ENCODE data around the gene XYLB.
"Not testable (repeated sequence)": the region's sequence is repeated elsewhere in the genome, so short reads cannot be mapped to it uniquely, and the experiment has no call there.

The XYLB gene

DNA sequence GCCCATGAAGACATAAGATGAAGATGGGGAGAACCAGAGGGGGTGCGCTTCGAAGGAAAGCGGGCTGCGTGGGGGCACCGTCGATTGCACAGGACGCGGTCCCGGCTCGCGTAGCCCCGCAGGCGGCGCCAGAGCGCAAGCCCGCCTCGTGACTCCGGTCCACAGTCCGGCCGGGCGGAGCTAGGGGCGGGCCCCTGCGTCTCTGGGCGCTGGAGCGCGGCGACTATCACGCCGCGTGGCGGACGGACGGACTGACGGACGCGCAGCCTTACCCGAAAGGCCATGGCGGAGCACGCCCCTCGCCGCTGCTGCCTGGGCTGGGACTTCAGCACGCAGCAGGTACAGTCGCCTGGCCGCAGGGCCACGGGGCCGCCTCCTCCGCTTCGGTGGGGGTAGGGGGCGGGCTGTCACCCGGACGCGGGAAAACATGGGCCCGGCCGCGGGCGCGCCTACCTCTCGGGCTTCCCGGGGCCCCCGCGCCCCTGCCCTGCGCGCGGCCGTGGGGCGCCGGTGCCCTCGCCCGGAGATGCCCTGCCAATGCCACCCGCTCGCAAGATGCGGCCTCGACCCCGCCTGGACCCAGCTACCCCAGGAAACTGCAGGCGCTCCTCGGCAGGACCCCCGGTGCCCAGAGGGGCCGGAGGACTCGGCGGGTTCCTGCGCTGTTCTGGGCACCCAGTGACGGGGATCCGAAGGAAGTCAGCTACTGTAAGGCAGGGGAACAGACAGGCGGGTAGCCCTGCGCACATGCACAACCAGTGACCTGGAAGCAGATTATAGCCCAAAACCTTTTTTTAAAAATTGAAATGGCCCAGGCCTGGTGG lies at the start of gene XYLB:
Gene XYLB, plus strand, starts transcription at position 199 of the 824 bp plus-strand sequence. Its CDS starts 84 bp downstream, at position 283.
- DNase-seq (ENCODE audit: low spot score) = peak; percentile 73

DNA sequence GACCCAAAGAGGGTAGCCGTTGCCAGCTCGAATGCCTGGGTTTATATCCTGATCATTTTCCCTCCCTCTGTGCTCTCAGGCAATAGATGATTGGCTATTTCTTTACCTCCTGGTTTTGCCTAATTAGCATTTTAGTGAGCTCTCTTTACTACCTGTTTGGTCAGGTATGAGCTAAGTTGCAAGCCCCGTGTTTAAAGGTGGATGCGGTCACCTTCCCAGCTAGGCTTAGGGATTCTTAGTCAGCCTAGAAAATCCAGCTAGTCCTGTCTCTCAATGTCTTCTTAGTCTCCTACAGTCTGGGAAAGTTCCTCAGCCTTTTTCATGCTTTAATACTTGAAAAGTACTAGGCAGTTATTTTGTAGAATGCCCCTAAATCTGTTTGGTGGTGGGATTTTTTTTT lies 49.5 kb upstream of the XYLB start:
- DNase-seq (ENCODE audit: low spot score) = not testable (repeated sequence)

DNA sequence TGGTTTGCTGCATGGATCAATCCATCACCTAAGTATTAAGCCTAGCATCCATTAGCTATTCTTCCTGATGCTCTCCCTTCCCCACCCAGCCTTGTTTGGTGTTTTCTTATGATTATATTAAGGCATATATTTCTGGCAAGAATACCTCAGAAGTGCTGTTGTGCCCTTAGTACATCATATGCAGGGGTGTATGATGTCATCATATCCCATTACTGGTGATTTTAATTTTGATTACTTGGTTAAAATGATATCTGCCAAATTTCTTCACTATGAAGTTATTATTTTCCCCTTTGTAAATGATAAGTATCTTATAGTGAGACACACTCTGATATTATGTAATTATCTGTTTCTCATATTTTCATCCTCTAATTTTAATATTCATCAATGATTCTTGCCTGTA lies 49.0 kb upstream of the XYLB start:
- no peak for DNase-seq (ENCODE audit: low spot score)

DNA sequence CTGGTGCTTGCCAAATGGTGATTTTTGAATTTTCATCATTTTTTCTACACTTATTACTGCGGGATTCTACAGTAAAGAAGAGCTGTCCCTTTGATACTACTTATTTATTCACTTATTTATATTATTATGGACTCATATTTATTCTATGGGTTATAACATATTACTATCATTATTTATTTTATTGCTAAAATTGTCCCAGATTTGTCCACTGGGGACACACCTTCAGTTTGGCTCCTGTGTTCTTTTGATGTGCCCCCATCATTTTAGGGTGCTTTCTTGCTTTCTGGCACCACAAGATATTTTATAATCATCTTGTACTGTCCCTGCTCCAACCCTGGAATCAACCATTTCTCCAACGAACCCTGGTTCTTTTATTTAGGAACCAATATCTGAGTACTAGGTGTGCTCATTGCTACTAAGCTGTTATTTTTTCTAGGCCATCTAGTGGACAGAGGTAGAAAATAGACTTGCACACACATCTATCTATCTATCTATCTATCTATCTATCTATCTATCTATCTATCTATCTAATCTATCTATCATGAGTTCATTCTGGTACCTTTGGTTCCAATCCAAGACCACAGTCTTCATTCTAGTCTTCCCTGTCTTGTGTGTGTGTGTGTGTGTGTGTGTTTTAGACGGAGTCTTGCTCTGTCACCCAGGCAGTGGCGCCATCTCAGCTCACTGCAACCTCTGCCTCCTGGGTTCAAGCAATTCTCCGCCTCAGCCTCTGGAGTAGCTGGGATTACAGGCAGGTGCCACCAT lies 48.5 kb upstream of the XYLB start:
- no peak for DNase-seq (ENCODE audit: low spot score)

DNA sequence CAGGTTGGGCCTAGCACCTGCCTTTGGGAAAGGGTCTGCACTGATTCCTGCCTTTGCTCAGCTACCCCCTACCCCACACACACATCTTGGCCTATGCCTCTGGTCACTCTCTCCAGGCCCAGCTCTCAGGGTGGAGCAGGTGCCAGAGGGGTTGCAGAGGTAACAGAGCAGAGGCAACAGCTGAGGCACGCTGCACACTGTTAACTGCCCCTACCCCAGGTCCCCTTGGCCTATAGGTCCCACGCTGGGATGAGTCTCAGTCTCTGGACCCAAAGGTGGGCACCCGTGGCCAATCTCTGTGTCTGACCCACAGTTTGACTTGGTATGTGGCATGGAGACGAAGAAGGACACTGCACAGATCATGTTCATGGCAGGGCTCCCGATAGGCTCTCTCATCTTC lies 39.6 kb upstream of the XYLB start:
- DNase-seq (ENCODE audit: low spot score) = no peak

DNA sequence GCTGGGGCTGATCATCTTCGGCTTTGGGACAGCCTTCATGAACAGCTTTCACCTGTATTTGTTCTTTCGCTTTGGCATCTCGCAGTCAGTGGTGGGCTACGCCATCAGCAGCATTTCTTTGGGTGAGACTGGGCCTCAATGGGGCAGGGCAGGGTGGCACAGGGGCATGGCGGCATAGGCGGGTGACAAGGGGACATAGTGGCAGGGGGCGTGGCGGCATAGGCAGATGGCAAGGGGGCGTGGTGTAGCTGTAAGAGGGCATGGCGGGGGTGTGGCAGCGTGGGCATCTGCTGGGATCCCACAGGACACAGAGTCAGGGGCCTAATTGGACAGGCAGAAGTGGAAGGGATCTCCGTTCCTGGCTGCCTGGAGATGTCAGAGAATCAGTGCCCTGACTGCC lies 39.0 kb upstream of the XYLB start:
- DNase-seq (ENCODE audit: low spot score) = no peak

DNA sequence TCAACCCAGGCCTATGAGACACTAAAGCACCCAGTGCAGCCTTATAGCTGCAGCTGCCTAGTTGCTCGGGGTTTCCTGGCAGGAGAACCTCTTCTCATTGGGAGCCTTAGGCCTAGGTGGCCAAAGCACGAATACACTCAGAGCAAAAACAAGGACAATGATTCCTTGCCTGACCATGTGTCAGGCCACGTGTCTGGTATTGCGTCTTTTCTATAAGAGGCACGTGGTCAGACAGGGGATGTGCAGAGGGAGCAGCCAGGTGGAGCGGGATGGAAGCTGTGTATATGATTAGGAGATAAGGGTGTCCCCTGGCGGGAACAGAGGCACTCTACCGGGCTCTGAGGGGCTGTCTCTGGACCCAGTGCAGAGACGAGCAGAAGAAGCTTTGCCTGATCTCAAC lies 38.1 kb upstream of the XYLB start:
- DNase-seq (ENCODE audit: low spot score) = no peak

DNA sequence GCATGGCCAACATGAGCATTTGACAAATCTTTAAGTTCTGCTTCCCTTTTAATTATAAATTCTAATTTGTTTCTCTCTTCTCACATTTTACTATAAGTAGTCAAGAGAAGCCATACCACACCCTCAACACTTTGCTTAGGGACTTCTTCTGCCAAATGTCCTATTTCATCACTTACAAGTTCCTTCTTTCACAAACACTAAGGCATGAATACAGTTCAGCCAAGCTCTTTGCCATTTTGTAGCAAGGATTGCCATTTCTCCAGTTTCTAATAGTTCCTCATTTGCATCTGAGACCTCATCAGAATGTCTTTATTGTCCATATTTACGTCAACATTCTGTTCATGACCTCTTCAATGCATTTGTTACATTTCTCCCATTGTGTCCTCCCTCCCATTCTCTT lies 35.1 kb upstream of the XYLB start:
- DNase-seq (ENCODE audit: low spot score) = no peak

DNA sequence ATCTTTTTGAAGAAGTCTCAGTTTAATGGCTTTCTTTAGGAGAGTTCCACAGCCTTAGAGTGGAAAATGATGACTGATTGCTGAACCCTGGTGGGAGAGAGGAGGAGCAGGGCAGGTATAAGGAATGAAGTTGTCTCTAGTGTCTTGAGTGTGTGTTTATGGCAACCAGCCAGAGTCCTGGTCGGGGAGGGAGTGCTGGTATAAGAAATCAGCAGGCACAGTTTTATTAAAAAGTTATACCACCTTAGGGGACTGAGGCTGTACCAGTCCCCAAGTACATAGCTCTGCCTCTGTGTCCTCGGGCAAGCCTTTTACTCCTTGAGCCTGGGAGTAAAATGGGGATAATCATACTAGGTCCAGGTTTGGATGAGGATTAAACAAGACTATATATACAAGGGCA lies 34.6 kb upstream of the XYLB start:
- no peak for DNase-seq (ENCODE audit: low spot score)

DNA sequence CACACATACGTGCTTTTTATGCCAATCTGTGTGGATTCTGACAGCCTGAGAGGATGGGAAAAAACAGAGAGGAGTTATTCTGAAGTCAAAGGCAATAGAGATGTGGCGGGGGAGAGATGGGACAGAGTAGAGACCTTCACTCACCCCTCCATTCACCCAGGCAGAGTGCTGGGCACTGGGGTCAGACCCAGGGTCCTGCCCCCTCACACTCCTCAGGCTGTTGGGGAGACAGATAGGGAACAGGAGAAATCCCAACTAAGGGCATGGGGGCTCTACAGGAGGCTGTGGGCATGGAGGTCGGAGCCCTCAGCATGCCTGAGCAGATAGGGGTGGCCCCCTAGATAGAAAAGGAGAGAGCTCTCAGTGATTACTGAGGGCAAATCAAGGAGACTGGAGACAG lies 34.2 kb upstream of the XYLB start:
- no peak for DNase-seq (ENCODE audit: low spot score)

DNA sequence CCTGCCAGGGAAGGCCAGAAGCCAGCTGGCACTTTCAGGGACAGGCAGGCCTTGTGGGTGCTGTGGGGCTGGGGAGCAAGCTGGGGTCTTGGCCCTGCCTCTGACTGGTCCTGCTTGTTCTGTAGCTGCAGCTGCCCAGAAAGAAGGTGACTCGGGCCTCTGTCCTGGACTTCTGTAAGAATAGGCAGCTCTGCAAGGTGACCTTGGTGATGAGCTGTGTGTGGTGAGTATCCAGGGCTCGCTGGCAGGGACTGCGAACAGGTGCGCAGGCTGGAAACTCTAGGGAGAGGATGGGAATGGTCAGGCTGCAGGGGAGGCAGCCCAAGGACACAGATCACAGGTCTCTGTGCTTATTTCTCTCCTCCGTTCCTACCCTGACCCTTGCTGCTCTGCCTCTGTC lies 33.3 kb upstream of the XYLB start:
- DNase-seq (ENCODE audit: low spot score) = no peak

DNA sequence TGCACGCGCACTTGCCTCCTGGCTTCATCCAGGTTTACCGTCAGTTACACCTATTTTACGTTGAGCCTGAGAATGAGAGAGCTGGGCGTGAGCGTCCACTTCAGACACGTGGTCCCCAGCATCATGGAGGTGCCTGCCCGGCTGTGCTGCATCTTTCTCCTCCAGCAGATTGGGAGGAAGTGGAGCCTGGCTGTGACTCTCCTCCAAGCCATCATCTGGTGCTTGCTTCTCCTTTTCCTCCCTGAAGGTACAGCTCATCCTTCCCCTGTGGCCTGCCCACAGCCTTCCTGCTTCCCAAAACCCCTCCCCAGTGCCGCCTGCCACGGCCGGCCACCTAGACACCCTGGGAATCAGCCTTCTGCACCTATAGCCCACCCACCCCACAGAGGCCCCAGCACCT lies 32.9 kb upstream of the XYLB start:
- DNase-seq (ENCODE audit: low spot score) = no peak

DNA sequence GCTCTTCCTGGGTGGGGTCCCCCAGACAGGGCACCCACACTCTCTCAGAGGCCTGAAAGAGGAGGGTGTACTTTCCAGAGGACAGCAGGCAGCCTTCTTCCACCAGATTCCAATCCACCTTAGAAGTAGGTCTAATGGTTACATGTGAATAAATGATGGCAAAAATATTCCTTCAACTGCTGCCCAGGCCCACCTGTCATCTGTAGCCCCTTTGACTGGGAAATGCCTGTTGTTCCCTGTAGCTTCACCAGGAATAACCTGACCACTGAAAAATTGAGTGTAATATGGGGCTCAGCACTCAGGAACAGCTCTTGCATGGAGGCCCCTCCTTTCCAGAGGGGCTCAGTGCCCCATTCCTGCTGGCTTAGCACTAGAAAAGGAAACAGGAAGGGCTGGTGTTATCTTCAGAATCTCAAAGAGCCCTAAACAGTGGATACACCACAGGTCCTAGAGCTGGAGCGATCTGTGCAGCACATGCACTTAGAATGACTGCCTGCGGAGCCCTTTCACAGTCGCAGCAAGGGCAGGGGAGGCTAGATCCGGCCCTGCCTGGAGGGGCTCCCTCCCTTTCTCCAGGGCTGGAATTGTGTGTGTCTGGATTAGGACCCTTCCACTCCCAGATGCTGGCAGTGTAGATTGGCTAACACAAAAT lies 32.3 kb upstream of the XYLB start:
- DNase-seq (ENCODE audit: low spot score) = no peak

DNA sequence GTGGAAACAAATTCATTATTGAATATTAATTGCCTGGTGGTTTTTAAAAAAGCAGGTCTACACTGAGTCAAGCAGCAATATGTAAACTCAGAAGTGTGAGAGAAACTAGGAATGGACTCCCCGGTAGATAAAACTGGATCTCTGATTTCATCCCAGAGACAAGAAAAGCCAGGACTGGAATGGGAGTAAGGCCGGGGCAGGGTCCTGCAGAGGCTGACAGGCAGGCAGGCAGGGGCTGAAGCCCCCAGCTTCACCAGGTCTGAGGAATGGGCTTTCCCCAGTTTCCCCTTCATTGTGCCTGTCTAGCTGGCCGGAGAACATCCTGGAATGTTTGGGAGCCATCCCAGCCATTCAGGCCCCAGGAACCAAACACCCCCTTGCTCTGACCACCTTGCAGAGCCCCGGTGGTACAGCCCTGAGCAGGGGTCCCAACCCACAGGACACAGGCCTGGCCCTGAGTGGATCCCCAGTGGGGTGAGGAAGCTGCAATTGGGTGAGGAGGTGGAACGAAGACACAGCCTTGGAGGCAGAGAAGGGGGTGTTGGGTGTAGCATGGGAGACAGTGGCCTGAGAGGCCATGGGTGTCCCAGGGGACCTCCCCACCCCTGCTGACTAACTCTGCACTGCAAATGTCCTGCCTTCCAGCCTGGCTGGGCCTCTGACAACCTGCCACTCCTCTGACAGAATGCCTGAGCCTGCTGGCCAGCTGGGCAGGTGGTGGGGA lies 31.7 kb upstream of the XYLB start:
- DNase-seq (ENCODE audit: low spot score) = no peak

DNA sequence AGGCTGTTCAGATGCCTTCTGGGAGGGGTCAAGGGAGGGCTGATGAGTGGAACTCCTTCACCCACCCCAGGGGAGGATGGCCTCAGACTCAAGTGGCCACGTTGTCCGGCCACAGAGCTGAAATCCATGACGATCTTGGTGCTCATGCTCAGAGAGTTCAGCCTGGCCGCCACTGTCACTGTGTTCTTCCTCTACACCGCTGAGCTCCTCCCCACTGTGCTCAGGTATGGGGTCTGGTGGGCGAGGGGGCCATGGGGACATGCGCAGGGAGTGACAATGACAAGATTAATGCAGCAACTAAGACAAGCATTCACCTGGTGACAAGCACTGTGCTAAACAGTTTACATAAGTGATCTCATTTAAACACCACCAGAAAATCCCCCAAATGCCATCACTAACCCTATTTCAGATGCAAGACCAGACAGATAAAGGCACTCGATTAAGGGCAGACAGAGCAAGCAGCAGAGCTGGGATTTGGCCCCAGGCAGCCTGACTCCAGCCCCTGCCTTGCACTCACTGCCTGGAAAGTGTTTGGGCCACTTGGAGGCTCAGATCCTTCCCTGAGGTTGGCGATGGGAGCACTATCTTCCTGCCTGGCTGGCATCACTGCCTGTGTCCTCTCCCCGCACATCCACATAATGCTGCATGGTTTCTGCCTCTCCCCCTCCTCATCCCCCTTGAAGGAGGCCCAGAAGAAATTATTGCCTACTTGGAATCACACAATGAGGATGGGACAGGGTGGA lies 30.9 kb upstream of the XYLB start:
- DNase-seq (ENCODE audit: low spot score) = no peak

DNA sequence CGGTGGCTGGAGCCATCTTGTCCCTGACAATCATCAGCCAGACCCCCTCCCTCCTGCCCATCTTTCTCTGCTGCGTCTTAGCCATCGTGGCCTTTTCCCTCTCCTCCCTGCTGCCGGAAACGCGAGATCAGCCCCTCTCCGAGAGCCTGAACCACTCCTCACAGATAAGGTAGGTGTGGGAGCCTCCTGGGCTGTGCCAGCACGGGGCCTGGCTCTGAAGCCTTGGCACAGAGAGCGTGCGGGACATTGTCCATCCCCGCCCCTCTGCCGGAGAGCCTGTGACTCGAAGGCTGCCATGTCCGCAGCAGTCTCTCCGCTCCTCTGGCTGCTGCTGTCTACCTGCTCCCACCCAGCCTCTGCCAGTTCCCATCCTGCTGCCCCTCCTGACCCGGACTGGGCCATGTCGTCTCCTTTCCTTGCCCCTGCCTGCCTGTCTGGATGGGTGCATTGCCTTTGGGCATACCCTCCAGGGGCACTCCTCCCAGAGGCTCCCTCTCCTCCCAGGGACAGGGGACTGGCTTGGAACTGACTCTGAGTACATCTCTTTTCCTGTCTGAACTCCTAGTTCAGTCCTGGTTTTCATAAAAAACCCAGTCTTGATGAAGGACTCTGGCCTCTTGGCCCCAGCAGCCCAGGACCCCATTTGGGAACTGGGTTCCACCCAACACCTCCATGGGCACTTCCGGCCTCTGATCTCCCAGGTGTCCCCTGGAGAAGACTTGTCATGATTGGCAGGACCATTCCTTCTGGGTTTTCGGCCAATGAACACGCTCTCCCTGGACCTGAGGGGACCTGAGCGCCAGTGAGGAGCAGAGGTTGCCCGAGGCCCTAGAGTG lies 30.0 kb upstream of the XYLB start:
- DNase-seq (ENCODE audit: low spot score) = no peak

DNA sequence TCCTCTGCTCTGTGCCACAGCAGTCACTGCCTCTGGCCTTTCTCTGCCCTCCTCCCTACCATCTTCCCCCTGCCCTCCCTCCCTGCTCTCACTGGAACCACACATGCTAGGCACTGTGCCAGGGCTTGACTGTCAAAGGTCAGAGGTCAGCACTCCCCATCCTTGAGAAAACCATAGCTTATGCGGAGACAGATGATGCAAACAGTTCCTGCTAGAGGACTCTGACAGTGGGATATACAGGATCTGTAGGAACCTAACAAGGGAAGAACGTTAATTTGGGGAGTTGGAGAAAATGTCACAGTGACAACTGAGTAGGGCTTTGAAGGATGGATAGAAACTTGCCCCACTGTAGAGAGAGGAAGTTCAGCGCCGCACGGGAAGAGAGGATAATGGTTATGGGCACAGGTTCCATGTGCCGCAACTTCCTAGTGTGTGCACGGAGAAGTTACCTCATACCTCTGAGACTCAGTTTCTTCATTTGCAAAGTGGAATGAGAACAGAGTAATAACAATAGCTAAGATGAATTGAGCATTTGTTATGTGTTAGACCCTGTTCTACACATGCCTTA lies 29.3 kb upstream of the XYLB start:
- no peak for DNase-seq (ENCODE audit: low spot score)

DNA sequence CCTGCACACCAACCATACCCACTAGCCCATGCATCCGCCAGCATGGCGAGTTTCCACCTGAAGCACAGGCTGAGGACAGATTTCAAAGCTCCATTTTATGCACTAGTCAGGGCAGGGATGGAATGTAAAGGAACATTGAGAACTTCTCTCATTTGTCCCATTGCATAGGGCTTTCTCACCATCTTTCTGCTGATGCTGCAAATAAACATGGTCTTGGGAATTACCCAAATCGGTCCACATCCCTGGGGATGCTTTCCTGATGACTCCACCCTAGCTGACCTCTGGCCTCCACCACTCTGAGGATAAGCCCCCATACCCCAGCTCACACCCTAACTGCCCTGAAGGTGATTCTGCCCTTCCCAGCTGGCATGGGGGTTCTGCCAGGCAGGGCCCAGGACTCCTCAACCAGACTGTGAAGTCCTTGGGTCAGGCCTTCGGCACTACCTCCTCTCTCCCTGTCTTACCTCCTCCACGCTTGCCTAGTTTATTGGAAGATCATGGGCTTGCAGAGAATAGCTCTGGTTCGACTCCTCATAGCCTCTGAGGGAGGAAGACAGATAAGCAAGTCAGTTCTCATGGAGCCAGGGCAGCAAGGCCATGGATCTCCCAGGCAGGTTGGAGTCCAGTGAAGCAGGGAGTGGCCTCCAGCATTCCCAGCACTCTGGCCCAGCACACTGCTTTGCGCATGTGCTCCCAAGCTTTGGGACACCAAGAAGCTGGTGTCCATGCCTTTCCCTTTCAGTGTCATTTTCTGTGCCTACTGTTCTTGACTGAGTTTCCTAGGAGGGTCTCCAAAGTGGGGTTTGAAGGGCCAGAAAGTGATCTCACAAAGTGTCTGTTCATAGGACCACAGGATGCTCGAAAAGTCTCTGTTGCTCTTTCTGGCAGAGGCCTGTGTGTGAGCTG lies 27.6 kb upstream of the XYLB start:
- DNase-seq (ENCODE audit: low spot score) = no peak

DNA sequence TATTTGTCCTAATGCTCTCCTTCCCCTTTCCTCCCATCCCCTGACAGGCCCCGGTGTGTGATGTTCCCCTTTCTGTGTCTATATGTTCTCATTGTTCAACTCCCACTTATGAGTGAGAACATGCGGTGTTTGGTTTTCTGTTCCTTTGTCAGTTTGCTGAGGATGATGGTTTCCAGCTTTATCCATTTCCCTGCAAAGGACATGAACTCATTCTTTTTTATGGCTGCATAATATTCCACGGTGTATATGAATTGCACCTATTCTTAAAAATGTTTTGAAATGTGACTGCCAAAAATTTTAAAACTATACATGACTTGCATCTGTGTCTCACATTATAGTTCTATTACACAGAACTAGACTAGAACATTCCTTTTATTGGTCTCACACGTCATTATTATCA lies 25.9 kb upstream of the XYLB start:
- DNase-seq (ENCODE audit: low spot score) = not testable (repeated sequence)
